ENCODE measurements around the gene TUBAL3.
A peak's percentile ranks its signal among the peaks of the same experiment; 100 is the strongest.
"Not testable (repeated sequence)": the region's sequence is repeated elsewhere in the genome, so short reads cannot be mapped to it uniquely, and the experiment has no call there.

Gene TUBAL3

GRCh38 chr10:5419466-5420094, 15.0 kb upstream of the TUBAL3 start:
- no peak for DNase-seq

GRCh38 chr10:5418584-5418983, 14.0 kb upstream of the TUBAL3 start:
- DNase-seq: no peak

GRCh38 chr10:5416981-5417380, 12.4 kb upstream of the TUBAL3 start:
- DNase-seq: no peak

- no peak for DNase-seq
Observed at GRCh38 chr10:5413012-5413938, 8.6 kb upstream of the TUBAL3 start.

GRCh38 chr10:5412277-5412941, 7.8 kb upstream of the TUBAL3 start, which contains the start of gene NET1:
Gene NET1 (plus strand): TSS chr10:5412557. CDS start chr10:5412693, 136 bp downstream.
- DNase-seq: peak; percentile 88

- no peak for DNase-seq
Observed at GRCh38 chr10:5411941-5412276, 7.3 kb upstream of the TUBAL3 start.

GRCh38 chr10:5410787-5411186, 6.2 kb upstream of the TUBAL3 start:
- DNase-seq: not testable (repeated sequence)

GRCh38 chr10:5406918-5407317, 2.3 kb upstream of the TUBAL3 start:
- DNase-seq: no peak

- no peak for DNase-seq
Observed at GRCh38 chr10:5402798-5403197, 1.8 kb downstream of the TUBAL3 start.

- no peak for DNase-seq
Observed at GRCh38 chr10:5400468-5401240, 4.0 kb downstream of the TUBAL3 start.

- DNase-seq: no peak
Observed at GRCh38 chr10:5399332-5399731, 5.3 kb downstream of the TUBAL3 start.

GRCh38 chr10:5396556-5397300, 7.9 kb downstream of the TUBAL3 start:
- DNase-seq: no peak

- no peak for DNase-seq
Observed at GRCh38 chr10:5395168-5395567, 9.5 kb downstream of the TUBAL3 start.

GRCh38 chr10:5393529-5393928, 11.1 kb downstream of the TUBAL3 start:
- no peak for DNase-seq

- no peak for DNase-seq
Observed at GRCh38 chr10:5391790-5392189, 12.8 kb downstream of the TUBAL3 start.

- no peak for DNase-seq
Observed at GRCh38 chr10:5390607-5391205, 13.9 kb downstream of the TUBAL3 start.

- no peak for DNase-seq
Observed at GRCh38 chr10:5387169-5387568, 17.5 kb downstream of the TUBAL3 start.

GRCh38 chr10:5385224-5385623, 19.4 kb downstream of the TUBAL3 start:
- DNase-seq: no peak

- DNase-seq: no peak
Observed at GRCh38 chr10:5381187-5381586, 23.4 kb downstream of the TUBAL3 start.

GRCh38 chr10:5380395-5380794, 24.2 kb downstream of the TUBAL3 start:
- not testable (repeated sequence) for DNase-seq

GRCh38 chr10:5379202-5379601, 25.4 kb downstream of the TUBAL3 start:
- not testable (repeated sequence) for DNase-seq

- no peak for DNase-seq
Observed at GRCh38 chr10:5376450-5376849, 28.2 kb downstream of the TUBAL3 start.
